ENCODE results near the gene APOF.
A peak's percentile ranks its signal among the peaks of the same experiment; 100 is the strongest.
"Not testable (repeated sequence)": the region's sequence is repeated elsewhere in the genome, so short reads cannot be mapped to it uniquely, and the experiment has no call there.

Gene APOF

DNA sequence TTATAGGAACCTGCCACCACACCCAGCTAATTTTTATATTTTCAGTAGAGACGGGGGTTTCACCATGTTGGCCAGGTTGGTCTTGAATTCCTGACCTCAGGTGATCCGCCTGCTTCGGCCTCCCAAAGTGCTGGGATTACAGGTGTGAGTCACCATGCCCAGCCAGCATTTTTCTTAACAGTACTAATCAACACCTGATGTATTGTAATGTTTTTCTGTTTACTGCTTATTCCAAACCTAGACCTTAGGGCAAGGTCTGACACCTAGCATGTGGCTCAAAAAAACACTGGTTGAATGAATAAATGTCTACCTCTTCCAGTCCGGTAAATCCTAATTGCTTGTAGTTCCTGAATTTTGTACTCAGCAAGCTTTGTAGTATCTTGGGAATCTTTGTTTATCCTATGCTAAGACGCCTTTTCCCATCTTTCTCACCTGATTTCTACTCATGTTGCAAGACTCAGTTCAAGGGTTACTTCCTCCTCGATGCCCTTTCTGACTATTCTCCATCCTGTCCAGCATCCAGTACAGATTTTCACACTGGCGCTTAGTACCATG, 31.6 kb downstream of the APOF start:
- DNase-seq, result no peak

GRCh38 chr12:56326533-56326932, 36.1 kb downstream of the APOF start:
- DNase-seq, result no peak

DNA sequence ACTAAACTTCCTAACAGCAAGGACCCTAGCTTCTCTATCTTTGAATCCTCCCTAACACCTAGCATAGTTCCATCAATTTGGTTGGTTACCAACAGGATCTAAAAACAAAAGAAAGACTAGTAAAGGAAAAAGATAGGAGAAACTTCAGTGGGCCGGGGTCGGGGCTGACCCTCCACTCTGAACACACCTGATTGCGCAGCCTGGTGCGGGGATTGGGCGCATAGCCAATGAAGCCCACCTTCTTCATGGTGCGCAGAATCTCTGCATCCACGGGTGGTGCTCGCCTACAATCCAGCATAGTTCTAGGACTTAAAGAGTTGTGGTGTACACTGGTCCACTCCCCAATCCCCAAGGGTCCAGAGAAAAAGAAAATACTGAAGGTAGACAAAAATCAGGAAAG, 36.5 kb downstream of the APOF start:
- DNase-seq, result no peak

- DNase-seq, result no peak
Observed at GRCh38 chr12:56324206-56324605, 38.5 kb downstream of the APOF start.

DNA sequence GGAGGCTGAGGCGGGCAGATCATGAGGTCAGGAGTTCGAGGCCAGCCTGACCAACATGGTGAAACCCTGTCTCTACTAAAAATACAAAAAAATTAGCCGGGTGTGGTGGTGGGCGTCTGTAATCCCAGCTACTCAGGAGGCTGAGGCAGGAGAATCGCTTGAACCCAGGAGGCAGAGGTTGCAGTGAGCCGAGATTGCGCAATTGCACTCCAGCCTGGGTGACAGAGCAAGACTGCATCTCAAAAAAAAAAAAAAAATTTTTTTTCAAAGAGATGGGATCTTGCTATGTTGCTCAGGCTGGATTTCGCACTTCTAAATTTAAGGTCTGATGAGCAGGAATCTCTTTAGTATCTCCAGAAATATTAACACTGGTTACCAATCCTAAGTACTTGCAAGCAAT, 41.0 kb downstream of the APOF start:
- DNase-seq, result not testable (repeated sequence)

GRCh38 chr12:56321027-56321426, 41.6 kb downstream of the APOF start:
- DNase-seq, result no peak

GRCh38 chr12:56317675-56318074, 45.0 kb downstream of the APOF start:
- DNase-seq, result no peak

DNA sequence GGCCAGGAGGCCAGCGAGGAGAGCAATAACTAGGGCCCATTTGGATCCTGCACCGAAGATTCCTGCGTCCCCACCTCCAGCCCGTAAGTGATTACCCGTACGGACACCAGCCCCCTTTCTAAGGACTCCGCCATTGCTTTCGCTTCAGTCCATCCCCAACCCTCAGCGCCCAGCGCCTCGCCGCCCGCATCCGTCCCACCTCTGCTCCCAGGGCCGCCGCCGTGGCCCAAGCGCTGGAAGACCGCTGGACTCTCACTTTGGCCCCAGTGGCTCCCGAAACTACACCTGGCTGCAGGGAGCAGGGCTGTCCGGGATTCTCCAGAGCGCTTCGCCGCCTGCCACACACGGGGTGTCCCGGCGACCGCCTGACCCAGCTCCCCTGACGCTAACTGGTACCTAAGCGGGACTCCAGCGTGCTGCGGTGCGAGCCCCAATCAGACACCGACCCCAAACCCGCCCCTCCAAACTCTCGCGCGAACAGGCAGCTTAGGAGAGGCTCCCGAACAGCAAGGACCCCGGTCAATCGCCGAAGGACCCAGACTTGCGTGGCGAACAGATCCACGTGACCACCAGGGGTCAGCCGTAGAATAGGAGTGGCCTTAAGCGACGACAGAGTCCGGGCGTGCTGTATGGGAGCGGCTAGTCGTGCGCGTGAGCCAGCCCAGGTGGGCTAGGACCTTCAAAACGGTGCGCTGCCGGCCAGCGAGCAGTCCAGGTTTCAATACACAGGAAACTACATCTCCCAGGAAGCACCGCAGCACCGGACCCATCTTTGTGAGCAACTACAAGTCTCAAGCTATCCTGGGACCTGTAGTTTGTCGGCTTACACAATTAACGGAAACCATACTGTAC, 46.8 kb downstream of the APOF start, which contains the start of gene CNPY2:
Gene CNPY2 (minus strand): TSS at position 367 of the 852 bp plus-strand sequence. CDS start 771 bp downstream, outside the sequence.
- DNase-seq, result peak; percentile 84

GRCh38 chr12:56315249-56315621, 47.4 kb downstream of the APOF start:
- DNase-seq, result no peak

- DNase-seq, result no peak
Observed at GRCh38 chr12:56311003-56311402, 51.7 kb downstream of the APOF start.

Data from NCI-H1694 (cell line).